Gastroesophageal sphincter (tissue), 3 donors: ENCODE data around the gene PRKCQ.

Experiments
- CTCF ChIP-seq, 4 experiments: fragments of 200-600 bp in 2 of 4; fragments of 450-650 bp in 2 of 4; sonication (generic) in 1 of 4; IDR thresholded peaks; one replicate each; pipeline ENCODE4 v1.5.1; 2017 to 2019; ENCODE audit warnings: antibody characterized with exemption in 4 of 4, mild to moderate bottlenecking in 2 of 4, moderate library complexity in 2 of 4
- EP300 ChIP-seq: sonication (generic); formaldehyde crosslinking; IDR thresholded peaks from one replicate; pipeline ENCODE4 v1.6.1; 2017; ENCODE audit warnings: antibody characterized with exemption, mild to moderate bottlenecking
- POLR2A ChIP-seq, 2 donors: fragments of 450-650 bp; IDR thresholded peaks; one replicate each; pipeline ENCODE4 v1.6.1; 2017; ENCODE audit warnings: antibody characterized with exemption in 2 of 2, mild to moderate bottlenecking in 2 of 2, moderate library complexity in 1 of 2
- POLR2AphosphoS5 ChIP-seq: sonication (generic); formaldehyde crosslinking; IDR thresholded peaks from one replicate; pipeline ENCODE4 v1.6.1; 2017; ENCODE audit warnings: antibody characterized with exemption

DNA sequence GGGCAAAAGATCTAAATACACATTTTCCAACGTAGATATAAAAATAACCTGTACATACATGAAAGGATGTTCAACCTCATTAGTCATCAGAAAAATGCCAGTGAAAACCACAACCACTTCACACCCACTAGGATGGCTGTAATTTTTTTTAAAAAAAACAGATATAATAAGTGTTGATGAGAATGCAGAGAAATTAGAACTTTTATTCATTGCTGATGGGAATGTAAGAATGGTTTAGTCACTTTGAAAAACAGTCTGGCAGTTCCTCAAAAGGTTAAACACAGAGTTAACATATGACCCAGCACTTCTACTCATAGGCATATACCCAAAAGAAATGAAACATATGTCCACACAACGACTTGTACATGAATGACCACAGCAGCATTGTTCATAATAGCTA lies 32.3 kb upstream of the PRKCQ start:
- no peak for TF ChIP-seq POLR2AphosphoS5
- TF ChIP-seq CTCF (IDR thresholded peaks at IDR 0.05): no peak
- TF ChIP-seq POLR2A (IDR thresholded peaks at IDR 0.05): no peak
- no peak for TF ChIP-seq EP300
